Measurements from ENCODE around the gene RBM44.

Gene RBM44

DNA sequence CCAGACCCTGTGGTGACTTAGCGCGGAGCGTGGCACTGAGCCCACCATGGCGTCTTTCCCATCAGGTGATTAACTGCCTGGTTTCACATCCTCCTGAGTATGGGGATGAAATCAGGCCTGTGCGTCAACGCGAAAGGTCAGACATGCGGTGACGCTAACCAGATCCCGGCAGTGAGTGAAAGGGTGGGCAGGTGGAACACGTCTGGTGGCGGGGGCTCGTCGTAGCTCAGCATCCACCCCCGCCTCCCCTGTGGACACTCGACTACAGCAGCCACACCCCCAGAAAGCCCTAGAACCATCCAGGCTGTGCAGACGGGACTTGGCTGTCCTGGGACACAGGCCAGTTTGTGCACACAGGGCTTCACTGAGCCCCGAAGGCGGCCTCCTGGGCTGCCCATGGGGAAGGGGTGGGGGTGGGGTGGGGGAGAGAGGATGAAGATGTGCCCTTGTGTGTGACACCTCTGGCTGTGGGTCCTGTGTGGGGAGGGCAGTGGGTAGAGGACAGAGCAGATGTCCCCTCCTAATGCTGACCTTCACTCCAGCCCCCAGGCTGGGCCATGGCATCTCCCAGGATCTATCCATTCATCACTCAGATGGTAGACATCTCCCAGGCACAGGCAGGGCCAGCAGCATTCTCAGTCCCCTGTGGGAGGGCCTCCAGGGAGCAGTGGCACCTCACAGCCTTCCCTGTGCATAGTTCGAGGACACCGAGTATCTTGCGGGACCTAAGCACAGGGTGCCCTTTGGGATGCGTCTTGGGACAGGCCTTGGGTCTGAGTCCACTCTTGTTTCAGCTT is 88.3 kb downstream of the RBM44 start:
- no peak for DNase-seq

DNA sequence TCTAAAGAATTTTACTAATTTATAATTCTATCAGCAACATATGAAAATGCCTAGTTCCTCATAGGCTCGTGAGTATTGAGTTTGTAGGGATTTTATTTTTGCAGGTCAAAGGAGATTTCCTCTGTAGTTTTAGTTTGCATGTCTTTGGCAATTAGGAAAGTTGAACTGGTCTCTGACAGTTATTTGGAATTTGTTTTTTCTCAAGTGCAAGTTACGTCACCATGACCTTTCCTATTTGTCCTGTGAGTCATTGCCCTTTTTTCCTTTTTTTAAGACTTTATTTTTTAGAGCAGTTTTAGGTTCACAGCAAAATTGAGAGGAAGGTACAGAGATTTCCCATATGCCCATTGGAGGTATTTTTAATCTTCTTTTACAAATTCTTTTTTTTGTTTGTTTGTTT is 89.8 kb downstream of the RBM44 start:
- no peak for DNase-seq

GRCh38 chr2:237889016-237889415 is 90.4 kb downstream of the RBM44 start:
- DNase-seq = no peak

DNA sequence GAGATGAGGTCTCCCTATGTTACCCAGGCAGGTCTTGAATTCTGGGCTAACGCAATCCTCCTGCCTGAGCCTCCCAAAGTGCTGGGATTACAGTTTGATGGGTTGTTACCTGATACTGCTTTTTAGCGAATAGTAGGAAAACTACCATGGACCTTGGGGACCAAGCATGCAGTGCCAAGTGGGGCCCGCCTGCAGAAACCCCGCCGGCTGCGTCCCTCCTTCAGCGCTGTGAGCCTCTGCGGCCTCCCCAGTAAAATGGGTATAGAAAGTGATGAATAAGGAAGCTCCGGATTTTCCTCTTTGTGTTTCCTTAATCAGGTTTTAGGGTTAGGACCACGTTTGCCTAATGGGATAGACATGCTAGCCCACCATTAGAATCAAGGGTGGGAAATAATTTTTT is 91.2 kb downstream of the RBM44 start:
- DNase-seq = no peak
